Endothelial cell (in vitro differentiated cells): Measurements from ENCODE around the gene ELFN1. TPM values are rescaled to one million over a fixed set of nuclear protein-coding genes. Genes with fewer than 3 reads are reported as not detected.

ENCODE experiments used
- DNase-seq: peaks from one replicate; pipeline ENCODE4 v3.0.0; 2021; ENCODE audit warnings: low spot score
- H3K27ac Mint-ChIP-seq: one replicate; pipeline ENCODE4 v1.8.0; 2021; ENCODE audit warnings: mixed read lengths, inconsistent platforms; ENCODE audit not compliant: unreplicated experiment
- H3K27me3 Mint-ChIP-seq: one replicate; pipeline ENCODE4 v1.8.0; 2021; ENCODE audit warnings: mild to moderate bottlenecking, moderate library complexity, mixed read lengths, inconsistent platforms; ENCODE audit not compliant: unreplicated experiment
- H3K36me3 Mint-ChIP-seq: one replicate; pipeline ENCODE4 v1.8.0; 2021; ENCODE audit warnings: mild to moderate bottlenecking, low read depth, mixed read lengths, inconsistent platforms; ENCODE audit not compliant: unreplicated experiment
- H3K4me1 Mint-ChIP-seq: one replicate; pipeline ENCODE4 v1.8.0; 2021; ENCODE audit warnings: mild to moderate bottlenecking, mixed read lengths, inconsistent platforms; ENCODE audit not compliant: unreplicated experiment
- H3K4me3 Mint-ChIP-seq: one replicate; pipeline ENCODE4 v1.8.0; 2021; ENCODE audit warnings: mild to moderate bottlenecking, mixed read lengths, inconsistent platforms; ENCODE audit not compliant: unreplicated experiment
- H3K9me3 Mint-ChIP-seq: one replicate; pipeline ENCODE4 v1.8.0; 2021; ENCODE audit warnings: mixed read lengths, inconsistent platforms; ENCODE audit not compliant: unreplicated experiment
- CTCF ChIP-seq: fragments of 200-600 bp; sonication (generic); IDR thresholded peaks from one replicate; pipeline ENCODE4 v1.5.0; 2021; ENCODE audit warnings: antibody characterized with exemption; ENCODE audit not compliant: unreplicated experiment
- total RNA-seq: library from RNA; stranded (reverse); fragmentation: NEBNext Ultra II Directional; extraction: Animal tissue kit (Norgen Biotek cat#: 25700); gene quantifications from one replicate; pipeline ENCODE4 v1.2.1, GENCODE V29; 2021; ENCODE audit not compliant: unreplicated experiment

Gene ELFN1
- total RNA-seq, 1 donor from 2014 or later: 10.6 TPM

GRCh38 chr7:1624999-1625927 is 44.8 kb upstream of the ELFN1 start:
- no peaks in the 10 kb centered on the region for H3K9me3 Mint-ChIP-seq
- H3K4me1 Mint-ChIP-seq: no peaks in the 10 kb centered on the region
- no peak for DNase-seq
- no peak overlapping the region for H3K4me3 Mint-ChIP-seq
- peaks cover 5% of the 10 kb centered on the region for H3K27me3 Mint-ChIP-seq
- no peak for TF ChIP-seq CTCF
- H3K36me3 Mint-ChIP-seq: no peaks in the 10 kb centered on the region
- H3K27ac Mint-ChIP-seq: no peak overlapping the region

GRCh38 chr7:1626769-1627168 is 43.3 kb upstream of the ELFN1 start:
- no peaks in the 10 kb centered on the region for H3K9me3 Mint-ChIP-seq
- no peak overlapping the region for H3K27ac Mint-ChIP-seq
- no peaks in the 10 kb centered on the region for H3K36me3 Mint-ChIP-seq
- H3K4me1 Mint-ChIP-seq: no peaks in the 10 kb centered on the region
- DNase-seq: no peak
- no peak for TF ChIP-seq CTCF
- H3K27me3 Mint-ChIP-seq: peaks cover 2% of the 10 kb centered on the region
- H3K4me3 Mint-ChIP-seq: no peak overlapping the region

- H3K36me3 Mint-ChIP-seq: no peaks in the 10 kb centered on the region
- peaks cover 2% of the 10 kb centered on the region for H3K27me3 Mint-ChIP-seq
- H3K9me3 Mint-ChIP-seq: peaks cover 2% of the 10 kb centered on the region
- no peak overlapping the region for H3K27ac Mint-ChIP-seq
- no peaks in the 10 kb centered on the region for H3K4me1 Mint-ChIP-seq
- no peak overlapping the region for H3K4me3 Mint-ChIP-seq
- TF ChIP-seq CTCF: no peak
- no peak for DNase-seq
Measured at GRCh38 chr7:1630700-1631336, 39.3 kb upstream of the ELFN1 start.

- TF ChIP-seq CTCF: no peak
- H3K4me1 Mint-ChIP-seq: no peaks in the 10 kb centered on the region
- H3K27ac Mint-ChIP-seq: no peak overlapping the region
- H3K4me3 Mint-ChIP-seq: no peak overlapping the region
- H3K9me3 Mint-ChIP-seq: peaks cover 4% of the 10 kb centered on the region
- H3K36me3 Mint-ChIP-seq: no peaks in the 10 kb centered on the region
- no peak for DNase-seq
- peaks cover 2% of the 10 kb centered on the region for H3K27me3 Mint-ChIP-seq
Measured at GRCh38 chr7:1631678-1632077, 38.4 kb upstream of the ELFN1 start.

- peaks cover 8% of the 10 kb centered on the region for H3K9me3 Mint-ChIP-seq
- H3K27me3 Mint-ChIP-seq: peaks cover 2% of the 10 kb centered on the region
- no peak overlapping the region for H3K4me3 Mint-ChIP-seq
- H3K4me1 Mint-ChIP-seq: no peaks in the 10 kb centered on the region
- TF ChIP-seq CTCF: no peak
- H3K36me3 Mint-ChIP-seq: peaks cover 3% of the 10 kb centered on the region
- H3K27ac Mint-ChIP-seq: no peak overlapping the region
- no peak for DNase-seq
Measured at GRCh38 chr7:1632506-1632905, 37.6 kb upstream of the ELFN1 start.
